H1 (cell line): Measurements from ENCODE around the gene TRMT44. TPM values are rescaled to one million over a fixed set of nuclear protein-coding genes. Genes with fewer than 3 reads are reported as not detected.

ENCODE experiments used
- CTCF ChIA-PET: fragments of 300-600 bp; sonication (Branson Sonifier 250); formaldehyde crosslinking; loops from one replicate; lab custom pipeline; 2021; ENCODE audit not compliant: partially characterized antibody; lab: Charles Lee
- POLR2A ChIA-PET: fragments of 300-600 bp; sonication (Branson Sonifier 250); formaldehyde crosslinking; loops from one replicate; lab custom pipeline; 2021; ENCODE audit warnings: inconsistent platforms; ENCODE audit not compliant: partially characterized antibody; lab: Charles Lee
- DNase-seq, 2 experiments: peaks; one replicate each; pipeline versions ENCODE4 v3.0.0 to v3.0.0-alpha.2; 2010 to 2022; ENCODE audit warnings: low spot score in 2 of 2, low read depth in 1 of 2, mixed read lengths in 1 of 2
- FAIRE-seq: peaks from 2 replicates; lab custom pipeline; 2011; peaks lifted over from hg19 to GRCh38; lab: Jason Lieb, UNC
- H2AFZ ChIP-seq: 2 replicates; pipeline ENCODE4 v1.8.1; 2012; ENCODE audit warnings: low read length, inconsistent platforms
- H2AK5ac ChIP-seq: 2 replicates; pipeline ENCODE4 v1.6.1; 2013; ENCODE audit warnings: low read depth, low read length
- H2BK120ac ChIP-seq: replicated peaks from 2 replicates; pipeline ENCODE3; 2013; ENCODE audit warnings: low read depth, low read length, inconsistent platforms
- H2BK12ac ChIP-seq: 2 replicates; pipeline ENCODE4 v1.6.1; 2013; ENCODE audit warnings: low read depth, low read length
- H2BK15ac ChIP-seq: 2 replicates; pipeline ENCODE4 v1.6.1; 2013; ENCODE audit warnings: low read length
- H2BK20ac ChIP-seq: 2 replicates; pipeline ENCODE4 v1.6.1; 2013; ENCODE audit warnings: low read length
- H2BK5ac ChIP-seq: 2 replicates; pipeline ENCODE4 v1.6.1; 2013; ENCODE audit warnings: low read depth, low read length
- H3K14ac ChIP-seq: 2 replicates; pipeline ENCODE4 v1.6.1; 2013; ENCODE audit warnings: inconsistent platforms; ENCODE audit not compliant: insufficient read length
- H3K18ac ChIP-seq: 2 replicates; pipeline ENCODE4 v1.6.1; 2013; ENCODE audit warnings: low read length; ENCODE audit errors: extremely low read depth
- H3K23ac ChIP-seq: 2 replicates; pipeline ENCODE4 v1.6.1; 2013; ENCODE audit warnings: inconsistent platforms; ENCODE audit not compliant: insufficient read length
- H3K23me2 ChIP-seq: 2 replicates; pipeline ENCODE4 v1.6.1; 2013; ENCODE audit warnings: low read depth, low read length
- H3K27ac ChIP-seq: 2 replicates; pipeline ENCODE4 v1.6.1; 2011; ENCODE audit warnings: low read depth, low read length, inconsistent platforms
- H3K27me3 ChIP-seq, 4 experiments: replicated peaks in 1 of 4; 1 replicate in 1 of 4; 2 replicates in 3 of 4; pipeline versions ENCODE4 v1.6.1 to v1.8.1; 2011 to 2013; ENCODE audit warnings: low read length in 3 of 4, mild to moderate bottlenecking in 3 of 4, inconsistent platforms in 2 of 4, mixed read lengths in 2 of 4, moderate library complexity in 1 of 4; ENCODE audit not compliant: control insufficient read depth in 3 of 4, insufficient read depth in 3 of 4; ENCODE audit errors: extremely low read depth in 1 of 4
- H3K36me3 ChIP-seq, 4 experiments: 2 replicates each; pipeline versions ENCODE4 v1.6.1 to v1.8.1; 2011 to 2013; ENCODE audit warnings: mild to moderate bottlenecking in 4 of 4, low read length in 3 of 4, moderate library complexity in 2 of 4, control low read depth in 1 of 4, inconsistent platforms in 1 of 4; ENCODE audit not compliant: insufficient read depth in 4 of 4, control insufficient read depth in 2 of 4
- H3K4ac ChIP-seq: replicated peaks from 2 replicates; pipeline ENCODE3; 2013; ENCODE audit warnings: low read length, low read depth, mixed read lengths, inconsistent platforms; ENCODE audit not compliant: insufficient read length
- H3K4me1 ChIP-seq, 4 experiments: replicated peaks in 1 of 4; 1 replicate in 1 of 4; 2 replicates in 3 of 4; pipeline versions ENCODE4 v1.6.1 to v1.8.1; 2011 to 2013; ENCODE audit warnings: low read length in 3 of 4, inconsistent platforms in 2 of 4, mixed read lengths in 1 of 4; ENCODE audit not compliant: insufficient read depth in 4 of 4, control insufficient read depth in 3 of 4
- H3K4me2 ChIP-seq, 2 experiments: 2 replicates each; pipeline versions ENCODE4 v1.6.1 to v1.8.1; 2011 to 2013; ENCODE audit warnings: low read depth in 2 of 2, low read length in 2 of 2, control low read depth in 1 of 2, inconsistent platforms in 1 of 2, mild to moderate bottlenecking in 1 of 2; ENCODE audit not compliant: insufficient read depth in 1 of 2
- H3K4me3 ChIP-seq, 4 experiments: fragments of 200-600, 300-600 bp in 1 of 4; sonication (generic), shearing (Covaris generic), sonication (Bioruptor Twin) in 1 of 4; 2 replicates each; pipeline versions ENCODE4 v1.5.1 to v1.8.1; 2011 to 2016; ENCODE audit warnings: low read length in 4 of 4, low read depth in 3 of 4, control low read depth in 2 of 4, inconsistent platforms in 2 of 4, mild to moderate bottlenecking in 2 of 4, mixed read lengths in 1 of 4, moderate library complexity in 1 of 4; ENCODE audit not compliant: insufficient read depth in 2 of 4; ENCODE audit errors: extremely low read depth in 1 of 4
- H3K56ac ChIP-seq: replicated peaks from 2 replicates; pipeline ENCODE3; 2013; ENCODE audit warnings: low read depth, mild to moderate bottlenecking, mixed read lengths, low read length, inconsistent platforms; ENCODE audit not compliant: insufficient read length
- H3K79me1 ChIP-seq: 2 replicates; pipeline ENCODE4 v1.6.1; 2013; ENCODE audit warnings: low read depth, low read length, control low read depth
- H3K79me2 ChIP-seq, 2 experiments: 2 replicates each; pipeline versions ENCODE4 v1.6.1 to v1.8.1; 2012 to 2013; ENCODE audit warnings: low read length in 2 of 2, mild to moderate bottlenecking in 2 of 2, inconsistent platforms in 1 of 2; ENCODE audit not compliant: insufficient read depth in 2 of 2, control insufficient read depth in 1 of 2
- H3K9ac ChIP-seq, 4 experiments: replicated peaks in 1 of 4; 1 replicate in 1 of 4; 2 replicates in 3 of 4; pipeline versions ENCODE4 v1.6.1 to v1.8.1; 2011 to 2013; ENCODE audit warnings: low read depth in 3 of 4, low read length in 3 of 4, control low read depth in 2 of 4, mild to moderate bottlenecking in 2 of 4, moderate library complexity in 2 of 4, inconsistent platforms in 1 of 4; ENCODE audit errors: extremely low read depth in 1 of 4
- H3K9me3 ChIP-seq, 2 experiments: 2 replicates each; pipeline versions ENCODE4 v1.6.1 to v1.8.1; 2012 to 2013; ENCODE audit warnings: mild to moderate bottlenecking in 2 of 2, moderate library complexity in 2 of 2, control low read depth in 1 of 2, inconsistent platforms in 1 of 2, low read depth in 1 of 2, low read length in 1 of 2, mixed read lengths in 1 of 2; ENCODE audit not compliant: insufficient read depth in 2 of 2
- H4K20me1 ChIP-seq, 2 experiments: replicated peaks in 1 of 2; 2 replicates each; pipeline versions ENCODE3 to v1.8.1; 2011 to 2013; ENCODE audit warnings: inconsistent platforms in 2 of 2, low read length in 2 of 2, mild to moderate bottlenecking in 1 of 2; ENCODE audit not compliant: insufficient read depth in 2 of 2, control insufficient read depth in 1 of 2
- H4K5ac ChIP-seq: 2 replicates; pipeline ENCODE4 v1.6.1; 2013; ENCODE audit warnings: low read length, low read depth, mixed read lengths, inconsistent platforms; ENCODE audit not compliant: insufficient read length
- H4K8ac ChIP-seq: 2 replicates; pipeline ENCODE4 v1.8.0; 2013; ENCODE audit warnings: mild to moderate bottlenecking, moderate library complexity, low read length, inconsistent platforms; ENCODE audit not compliant: insufficient read depth; ENCODE audit errors: extremely low read depth
- H4K91ac ChIP-seq: replicated peaks from 2 replicates; pipeline ENCODE3; 2013; ENCODE audit warnings: low read length, mixed read lengths, inconsistent platforms; ENCODE audit not compliant: insufficient read length
- CEBPB ChIP-seq: IDR thresholded peaks from 2 replicates; pipeline ENCODE4 v1.6.1; 2012; ENCODE audit warnings: low read depth, low read length
- KDM1A ChIP-seq: fragments of 200-600, 300-600 bp; sonication (generic); IDR thresholded peaks from 2 replicates; pipeline ENCODE4 v1.7.1; 2016; ENCODE audit warnings: mild to moderate bottlenecking, low read length, borderline replicate concordance
- KDM4A ChIP-seq: IDR thresholded peaks from one replicate; pipeline ENCODE4 v1.7.1; 2012; ENCODE audit warnings: low read depth, mild to moderate bottlenecking, moderate library complexity, low read length, inconsistent platforms; ENCODE audit not compliant: severe bottlenecking
- POLR2AphosphoS5 ChIP-seq: IDR thresholded peaks from 2 replicates; pipeline ENCODE4 v1.6.1; 2011; ENCODE audit warnings: low read depth, low read length
- RNF2 ChIP-seq: fragments of 200-900, 300-1000 bp; sonication (generic); IDR thresholded peaks from 2 replicates; pipeline ENCODE4 v1.7.1; 2016; ENCODE audit warnings: borderline replicate concordance, low read depth, mild to moderate bottlenecking, antibody characterized with exemption, low read length; ENCODE audit not compliant: poor library complexity, severe bottlenecking; ENCODE audit errors: missing control alignments
- RXRA ChIP-seq: IDR thresholded peaks from 2 replicates; pipeline ENCODE4 v1.6.1; 2011; ENCODE audit warnings: low read depth, mild to moderate bottlenecking, low read length, moderate library complexity; ENCODE audit not compliant: insufficient read depth
- SP1 ChIP-seq: IDR thresholded peaks from 2 replicates; pipeline ENCODE4 v1.6.1; 2011; ENCODE audit warnings: low read depth, low read length
- SP2 ChIP-seq: IDR thresholded peaks from 2 replicates; pipeline ENCODE4 v1.6.1; 2012; ENCODE audit warnings: mild to moderate bottlenecking, low read length, inconsistent platforms
- TAF1 ChIP-seq: IDR thresholded peaks from 2 replicates; pipeline ENCODE4 v1.6.1; 2011; ENCODE audit warnings: mild to moderate bottlenecking, low read depth, low read length
- TCF12 ChIP-seq: IDR thresholded peaks from 2 replicates; pipeline ENCODE4 v1.6.1; 2011; ENCODE audit warnings: low read depth, mild to moderate bottlenecking, low read length
- YY1 ChIP-seq: IDR thresholded peaks from 2 replicates; pipeline ENCODE4 v1.6.1; 2011; ENCODE audit warnings: low read depth, mild to moderate bottlenecking, low read length
- WGBS, 2 experiments: shearing (Covaris generic) in 1 of 2; methylation state at CpG; one replicate each; pipeline versions ENCODE4 v1.1.6 to v1.1.7; 2013 to 2015; ENCODE audit warnings: low lambda C conversion rate in 2 of 2, mixed read lengths in 2 of 2, inconsistent platforms in 1 of 2, low coverage in 1 of 2, missing lambda C conversion rate in 1 of 2; ENCODE audit not compliant: insufficient replicate concordance in 2 of 2, insufficient coverage in 1 of 2, insufficient read length in 1 of 2; ENCODE audit errors: extremely low coverage in 1 of 2, missing lambda C conversion rate in 1 of 2; 5-methylcytosine and 5-hydroxymethylcytosine counted together
- polyA plus RNA-seq, 7 experiments: library from polyadenylated mRNA; depleted of rRNA in 3 of 7; stranded (reverse) in 5 of 7; unstranded in 2 of 7; fragments of >200 nt in 5 of 7; fragments of 200-250 nt in 2 of 7; gene quantifications; 1 replicate in 5 of 7; 2 replicates in 1 of 7; 4 replicates in 1 of 7; pipeline versions ENCODE4 v1.2.1 to v1.2.3, GENCODE V29; 2011 to 2013; ENCODE audit warnings: missing spikeins in 2 of 7, mixed read lengths in 2 of 7
- total RNA-seq: library from RNA; stranded (reverse); fragmentation: NEBNext Ultra II Directional; extraction: Animal tissue kit (Norgen Biotek cat#: 25700); gene quantifications from 2 replicates; pipeline ENCODE4 v1.2.1, GENCODE V29; 2021
- TF ChIP-seq, protein P1 (sequence below): IDR thresholded peaks from 2 replicates; pipeline ENCODE4 v1.6.1; 2012; ENCODE audit warnings: inconsistent platforms

The TRMT44 gene
- total and polyA plus RNA-seq, 2 of the 8 experiments (the other 6 are each of a cell fraction or from before 2014, with no cell fraction given): 8.6 to 23.9 TPM

DNA sequence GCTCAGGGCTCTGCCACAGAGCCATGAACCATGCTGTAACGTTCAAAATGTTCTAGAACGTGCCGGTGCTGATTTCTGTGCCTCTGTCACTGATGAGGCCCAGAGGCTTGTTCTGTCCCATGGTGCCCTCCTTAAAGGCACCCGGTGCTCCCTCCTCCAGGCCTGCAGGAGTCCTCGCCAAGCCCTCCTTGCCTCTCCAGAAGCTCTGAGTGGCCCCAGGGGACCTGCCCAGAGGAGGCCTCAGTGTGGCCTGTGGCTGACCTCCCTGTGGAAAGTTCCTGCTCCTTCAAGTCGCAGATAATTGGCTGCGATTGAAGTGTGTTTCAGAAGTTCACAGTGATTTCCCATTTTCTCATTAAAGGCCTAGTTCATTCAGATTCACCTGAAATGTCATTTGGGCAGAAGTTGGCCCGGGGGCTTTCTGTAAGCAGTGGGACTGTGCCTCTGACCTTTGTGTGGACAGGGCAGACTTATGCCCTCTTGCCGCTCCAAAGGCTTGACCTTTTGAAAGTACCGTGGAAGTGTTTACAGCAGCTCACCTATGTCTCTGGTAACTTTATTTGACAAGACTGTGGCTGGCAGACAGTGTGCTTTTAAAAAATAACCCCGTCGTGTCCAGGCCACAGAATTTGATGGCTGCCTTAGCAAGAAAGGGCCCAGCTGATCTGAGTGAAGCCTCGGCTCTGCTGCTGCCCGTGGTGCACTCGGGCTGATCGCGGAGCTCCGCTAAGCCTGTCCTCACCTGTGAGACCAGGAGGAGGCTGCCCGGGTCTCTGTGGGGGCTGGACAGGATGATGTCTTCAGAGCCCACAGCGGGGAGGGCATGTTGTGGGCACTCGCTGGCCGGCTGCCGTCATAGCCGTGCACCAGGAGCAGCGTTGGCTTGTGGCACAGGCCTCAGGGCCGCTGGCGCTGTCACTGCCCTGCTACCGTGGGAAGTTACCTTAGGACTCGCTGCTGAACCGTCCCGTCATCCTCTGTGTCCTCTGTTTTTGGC, 25.3 kb downstream of the TRMT44 start:
- Histone ChIP-seq H2BK120ac (no peak overlapping the region), H4K8ac (0 out of 2 replicates have a peak overlapping the region, but pooled peaks have one; percentile 17), H3K9ac (no peak overlapping the region), H4K5ac (no peak overlapping the region), H3K4ac (no peak overlapping the region), H2AK5ac (no peak overlapping the region), H3K23ac (no peak overlapping the region), H3K79me2 (no peaks in the 10 kb centered on the region), H3K9me3 (no peaks in the 10 kb centered on the region), H3K23me2 (no peaks in the 10 kb centered on the region), H3K79me1 (no peaks in the 10 kb centered on the region), H3K14ac (no peak overlapping the region), H2BK20ac (no peak overlapping the region), H2AFZ (no peak overlapping the region), H4K91ac (no peak overlapping the region), H3K27ac (no peak overlapping the region), H3K18ac (no peak overlapping the region), H2BK15ac (no peak overlapping the region), H3K56ac (no peak overlapping the region), H3K36me3 (peaks cover 4 to 19% (median 12%) of the 10 kb centered on the region in 4 experiments; a peak in 5 of 8 replicates), H2BK5ac (no peak overlapping the region), H3K4me3 (no peak overlapping the region), H2BK12ac (no peak overlapping the region), H3K27me3 (no peaks in the 10 kb centered on the region), H3K4me1 (peaks cover 0 to 5% (median 2%) of the 10 kb centered on the region in 4 experiments; a peak in 2 of 7 replicates), H4K20me1 (peaks cover 0 to 4% of the 10 kb centered on the region in 2 experiments), H3K4me2 (no peak overlapping the region)
- DNase-seq: no peak
- POLR2A ChIA-PET: interaction anchor here (1.4 kb wide), 1 partner anchor 79 kb away, joined by 4 read pairs; no protein-coding TSS in a partner anchor
- CTCF ChIA-PET: interaction anchor here (1.1 to 11.2 kb wide), 5 partner anchors 12 to 107 kb away, joined by 3 to 237 read pairs (median 4); no protein-coding TSS in a partner anchor
- WGBS, 2 experiments: 93% methylated on average over 25 of the region's 31 CpGs; no CpG with 5 or more reads in 1 of the 2 experiments
- FAIRE-seq: no peak
- no peak for TF ChIP-seq RNF2
- no peak for TF ChIP-seq YY1
- TF ChIP-seq KDM1A: no peak
- no peak for TF ChIP-seq KDM4A
- no peak for TF ChIP-seq CEBPB
- TF ChIP-seq POLR2AphosphoS5: no peak
- TF ChIP-seq RXRA: no peak
- TF ChIP-seq SP1: no peak
- TF ChIP-seq SP2: no peak
- TF ChIP-seq, protein P1, sequence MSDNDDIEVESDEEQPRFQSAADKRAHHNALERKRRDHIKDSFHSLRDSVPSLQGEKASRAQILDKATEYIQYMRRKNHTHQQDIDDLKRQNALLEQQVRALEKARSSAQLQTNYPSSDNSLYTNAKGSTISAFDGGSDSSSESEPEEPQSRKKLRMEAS: no peak
- no peak for TF ChIP-seq TCF12
- no peak for TF ChIP-seq TAF1
